Putamen (tissue), 1 donor: ENCODE results near the gene REEP1.
A peak's percentile ranks its signal among the peaks of the same experiment; 100 is the strongest.

Source experiments
- DNase-seq: peaks from one replicate; pipeline ENCODE4 v3.0.0-alpha.2; 2016; ENCODE audit warnings: low spot score

The REEP1 gene

DNA sequence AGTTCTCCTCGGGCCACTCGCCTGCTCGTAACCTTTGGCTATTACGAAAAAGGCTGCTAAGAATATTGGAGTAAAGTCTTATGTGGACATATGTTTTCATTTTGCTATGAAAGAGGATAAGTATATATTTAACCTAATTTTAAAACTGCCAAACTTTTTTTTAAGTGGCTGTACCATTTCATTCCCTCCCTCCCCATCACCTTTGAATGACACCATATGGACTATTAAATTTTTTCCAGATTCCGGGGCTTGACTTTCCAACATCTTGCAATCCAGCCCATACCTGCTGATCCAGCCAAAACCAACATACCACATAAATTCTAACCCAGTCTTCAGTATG lies 31.5 kb downstream of the REEP1 start:
- DNase-seq, result no peak

GRCh38 chr2:86305195-86305914 lies 32.1 kb downstream of the REEP1 start:
- DNase-seq, result no peak

GRCh38 chr2:86304416-86304815 lies 33.0 kb downstream of the REEP1 start:
- no peak for DNase-seq

DNA sequence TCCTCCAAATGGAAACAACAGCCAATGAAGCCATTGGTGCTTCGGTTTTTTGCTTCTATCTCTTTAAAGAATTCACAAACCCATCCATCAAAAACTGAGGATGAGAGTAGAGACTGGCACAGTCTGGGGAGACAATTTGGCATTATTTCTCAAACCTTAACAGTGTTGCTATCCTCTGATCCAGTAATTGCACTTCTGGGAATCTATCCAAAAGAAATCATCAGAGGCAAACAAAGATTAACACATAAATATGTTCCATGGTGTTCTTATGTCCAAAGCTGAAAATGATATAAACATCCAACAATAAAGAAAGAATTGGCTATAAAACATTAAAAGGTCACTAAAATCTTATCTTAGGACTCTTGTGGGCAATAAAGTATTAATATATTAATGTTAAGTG lies 35.1 kb downstream of the REEP1 start:
- DNase-seq, result no peak

DNA sequence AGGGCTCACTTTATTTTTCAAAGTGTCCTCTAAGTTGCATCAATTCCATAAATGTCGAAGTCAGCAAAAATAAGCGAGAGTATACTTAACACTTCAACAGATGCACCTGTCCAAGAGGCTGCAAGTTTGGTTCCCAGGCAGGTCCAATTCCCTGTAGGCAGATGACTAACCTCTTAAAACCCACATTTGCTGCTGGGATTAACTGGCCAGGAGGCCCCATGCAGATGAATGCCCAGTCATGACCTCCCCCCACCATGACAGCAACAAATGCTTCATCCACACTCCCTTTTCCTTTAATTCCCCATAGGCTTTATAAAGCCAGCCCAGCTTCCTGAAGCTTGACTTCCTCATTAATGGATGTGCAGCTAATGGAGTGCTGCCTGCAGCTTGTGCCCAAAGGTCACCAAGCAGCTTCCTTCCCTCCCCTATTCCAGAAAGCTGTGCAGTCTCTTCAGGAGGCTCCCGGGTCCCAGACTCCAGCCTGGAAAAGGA lies 35.7 kb downstream of the REEP1 start:
- no peak for DNase-seq

- no peak for DNase-seq
Observed at GRCh38 chr2:86301009-86301408, 36.4 kb downstream of the REEP1 start.

DNA sequence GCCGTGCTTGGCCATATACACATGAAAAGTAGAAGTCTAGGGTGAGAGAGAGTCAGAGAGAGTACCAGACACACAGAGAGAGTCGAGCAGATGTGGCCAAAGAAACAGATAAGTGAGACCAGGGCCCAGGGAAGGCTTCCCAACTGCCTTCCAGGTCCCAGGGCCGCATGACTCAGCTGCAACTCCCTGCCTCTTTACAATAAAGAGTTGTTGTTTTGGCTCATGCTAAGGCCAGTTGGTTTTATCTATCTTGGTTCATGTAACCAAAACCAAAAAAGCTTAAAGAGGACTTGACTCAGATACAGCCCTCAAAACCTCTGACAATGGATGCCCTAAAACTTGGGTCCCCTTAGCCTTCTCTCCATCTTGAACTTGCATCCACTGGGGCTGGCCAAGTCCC lies 36.9 kb downstream of the REEP1 start:
- DNase-seq, result no peak

DNA sequence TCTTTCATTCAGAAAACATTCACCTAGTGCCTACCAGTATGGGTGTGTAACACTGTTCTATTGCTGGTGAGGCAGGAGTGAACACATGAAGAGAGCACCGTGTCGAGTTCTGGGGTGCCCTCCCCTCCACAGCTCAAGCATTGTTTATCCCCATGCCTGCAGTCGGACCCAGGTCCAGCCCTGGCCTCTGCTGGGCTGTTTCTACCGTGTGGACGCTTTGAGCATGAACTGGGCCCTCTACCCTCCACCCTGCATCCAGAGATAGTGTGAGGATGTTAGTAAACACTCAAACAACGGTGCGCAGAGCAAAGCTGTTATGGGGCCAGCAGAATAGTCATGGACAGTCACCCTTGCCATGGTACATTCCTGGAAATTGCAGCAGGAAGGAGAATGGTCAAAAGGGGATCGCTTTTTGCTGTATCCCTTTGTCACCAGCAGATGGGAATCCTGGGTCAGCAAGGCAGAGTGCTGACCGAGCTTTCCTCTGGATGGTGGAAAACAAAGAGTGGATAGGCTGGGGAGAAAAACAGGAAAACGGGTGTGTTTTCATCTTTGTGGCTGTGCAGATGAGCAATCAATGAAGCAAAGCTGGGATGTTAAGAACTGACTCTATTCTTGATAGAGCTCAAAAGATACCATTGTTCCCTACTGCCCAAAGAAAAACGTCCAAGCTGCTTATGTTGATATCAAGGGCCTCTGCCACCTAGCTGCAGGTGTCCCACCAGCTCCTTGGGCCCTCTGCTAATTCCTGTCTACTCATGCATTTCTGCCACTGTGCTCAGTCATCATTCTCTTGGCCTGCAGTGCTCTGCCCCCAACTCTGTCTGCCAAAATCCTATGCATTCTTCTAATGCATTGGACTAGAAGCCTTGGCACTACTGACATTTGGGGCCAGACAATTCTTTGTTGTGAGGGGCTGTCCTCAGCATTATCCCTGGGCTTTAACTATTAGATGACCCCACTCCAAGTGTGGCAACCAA lies 38.7 kb downstream of the REEP1 start:
- DNase-seq, result peak; percentile 69

GRCh38 chr2:86297382-86298147 lies 39.9 kb downstream of the REEP1 start:
- DNase-seq, result no peak

- no peak for DNase-seq
Observed at GRCh38 chr2:86296947-86297346, 40.5 kb downstream of the REEP1 start.

GRCh38 chr2:86295066-86295465 lies 42.4 kb downstream of the REEP1 start:
- DNase-seq, result no peak

DNA sequence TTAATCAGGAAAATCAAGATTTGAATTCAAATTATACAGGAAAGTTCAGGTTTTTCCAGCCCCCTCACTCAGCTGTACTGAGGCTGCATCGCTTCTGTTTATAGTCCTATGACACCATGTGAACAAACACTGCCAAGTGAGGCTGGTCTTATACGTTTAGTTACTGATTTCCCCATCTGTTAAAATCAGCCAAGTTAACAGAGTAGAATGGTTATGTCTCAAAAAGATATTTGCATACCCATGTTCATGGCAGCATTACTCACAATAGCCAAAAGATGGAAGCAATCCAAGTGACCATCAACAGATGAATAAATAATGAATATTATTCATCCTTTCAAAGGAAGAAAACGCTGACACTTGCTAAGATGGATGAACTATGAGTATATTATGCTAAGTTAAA lies 43.8 kb downstream of the REEP1 start:
- no peak for DNase-seq

GRCh38 chr2:86292571-86293515 lies 44.6 kb downstream of the REEP1 start:
- DNase-seq, result no peak

DNA sequence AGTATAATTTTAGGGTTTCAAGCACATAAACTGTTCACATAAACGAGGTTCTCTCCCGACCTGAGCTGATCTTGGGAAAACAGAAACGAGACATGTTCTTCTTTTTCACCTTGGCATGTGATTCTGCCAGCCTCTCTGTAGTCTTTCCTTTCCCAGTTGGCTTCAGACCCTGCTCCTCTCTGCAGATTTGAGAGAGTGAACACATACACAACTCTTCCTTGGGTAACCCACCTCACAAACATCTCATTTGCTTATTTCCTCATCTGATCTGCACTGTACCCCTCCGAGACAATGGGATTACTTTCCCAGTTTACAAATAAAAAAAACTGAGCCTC lies 46.1 kb downstream of the REEP1 start:
- DNase-seq, result no peak

- DNase-seq, result peak; percentile 36
Observed at GRCh38 chr2:86290596-86291327, 46.7 kb downstream of the REEP1 start.

GRCh38 chr2:86286516-86286915 lies 50.9 kb downstream of the REEP1 start:
- DNase-seq, result no peak

DNA sequence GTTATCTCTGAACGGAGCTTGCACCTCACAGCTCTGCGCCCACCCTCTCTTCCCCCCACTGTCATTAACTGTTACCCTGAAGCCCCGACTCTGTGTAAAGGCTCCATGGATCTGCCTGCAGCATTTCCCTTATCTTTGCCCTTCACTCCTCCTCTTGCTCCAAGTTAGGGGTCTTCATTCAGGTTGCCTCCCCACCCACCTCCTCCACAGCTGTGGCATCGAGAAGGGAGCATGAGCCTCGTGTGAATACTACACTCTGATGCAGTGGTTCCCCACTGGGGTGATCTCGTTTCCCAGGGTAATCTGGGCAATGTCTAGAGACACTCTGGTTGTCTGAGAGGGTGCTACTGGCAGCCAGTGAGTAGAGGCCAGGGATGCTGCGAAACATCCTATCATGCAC lies 51.4 kb downstream of the REEP1 start:
- no peak for DNase-seq

GRCh38 chr2:86285571-86285970 lies 51.9 kb downstream of the REEP1 start:
- DNase-seq, result no peak

- no peak for DNase-seq
Observed at GRCh38 chr2:86284987-86285386, 52.4 kb downstream of the REEP1 start.

- no peak for DNase-seq
Observed at GRCh38 chr2:86284401-86284841, 53.0 kb downstream of the REEP1 start.
